RWPE2 (cell line): Measurements from ENCODE around the gene PTPRN2.

Source experiments
- ATAC-seq: fragments of 200-7000 bp; cut with Tn5 transposase; 3 replicates; pipeline ENCODE4 v1.9.1; 2021; ENCODE audit warnings: low read depth
- DNase-seq: peaks from one replicate; pipeline ENCODE4 v3.0.0-alpha.2; 2020; ENCODE audit warnings: low spot score
- H3K27ac ChIP-seq: fragments of 450-650 bp; 2 replicates; pipeline ENCODE4 v1.5.1; 2017; ENCODE audit warnings: mild to moderate bottlenecking; ENCODE audit not compliant: poor library complexity, severe bottlenecking
- H3K27me3 ChIP-seq: fragments of 250-450 bp; sonication (Bioruptor Pico); 2 replicates; pipeline ENCODE4 v1.5.1; 2021; ENCODE audit warnings: mild to moderate bottlenecking, moderate library complexity; ENCODE audit not compliant: insufficient read depth, poor library complexity, severe bottlenecking
- H3K36me3 ChIP-seq: fragments of 250-450 bp; sonication (Bioruptor Pico); 2 replicates; pipeline ENCODE4 v1.5.1; 2020; ENCODE audit warnings: low read depth, mild to moderate bottlenecking, moderate library complexity
- H3K4me1 ChIP-seq: fragments of 250-450 bp; sonication (Bioruptor Pico); 2 replicates; pipeline ENCODE4 v1.5.1; 2021; ENCODE audit warnings: mild to moderate bottlenecking, moderate library complexity; ENCODE audit not compliant: insufficient read depth, poor library complexity, severe bottlenecking
- H3K4me3 ChIP-seq: fragments of 250-450 bp; sonication (Bioruptor Pico); 2 replicates; pipeline ENCODE4 v1.5.1; 2021; ENCODE audit warnings: mild to moderate bottlenecking, moderate library complexity; ENCODE audit not compliant: severe bottlenecking
- H3K9me3 ChIP-seq: fragments of 250-450 bp; sonication (Bioruptor Pico); 2 replicates; pipeline ENCODE4 v1.5.1; 2021; ENCODE audit warnings: mild to moderate bottlenecking, moderate library complexity; ENCODE audit not compliant: severe bottlenecking
- CTCF ChIP-seq: fragments of 450-650 bp; IDR thresholded peaks from one replicate; pipeline ENCODE4 v1.5.1; 2017; ENCODE audit warnings: mild to moderate bottlenecking, moderate library complexity; ENCODE audit not compliant: poor library complexity, severe bottlenecking

Gene PTPRN2

GRCh38 chr7:157682946-157683746 is 904.5 kb downstream of the PTPRN2 start:
- Histone ChIP-seq H3K27ac (no peak overlapping the region), H3K36me3 (no peaks in the 10 kb centered on the region), H3K4me1 (no peaks in the 10 kb centered on the region), H3K27me3 (peaks cover 89% of the 10 kb centered on the region), H3K4me3 (no peak overlapping the region), H3K9me3 (no peaks in the 10 kb centered on the region)
- no peak for TF ChIP-seq CTCF
- DNase-seq (no peak), ATAC-seq (no peak)

GRCh38 chr7:157682064-157682945 is 905.3 kb downstream of the PTPRN2 start:
- no peak for ATAC-seq
- H3K27ac ChIP-seq = no peak overlapping the region

GRCh38 chr7:157679607-157680006 is 908.0 kb downstream of the PTPRN2 start:
- peaks cover 69% of the 10 kb centered on the region for H3K27me3 ChIP-seq
- no peaks in the 10 kb centered on the region for H3K4me1 ChIP-seq
- H3K4me3 ChIP-seq = no peak overlapping the region
- H3K27ac ChIP-seq = no peak overlapping the region
- no peaks in the 10 kb centered on the region for H3K36me3 ChIP-seq
- no peaks in the 10 kb centered on the region for H3K9me3 ChIP-seq
- ATAC-seq = no peak
- no peak for TF ChIP-seq CTCF
- DNase-seq = no peak

More at GRCh38 chr7:157682064-157682945, 905.3 kb downstream of the PTPRN2 start:
- H3K9me3 ChIP-seq = no peaks in the 10 kb centered on the region
- DNase-seq = no peak
- peaks cover 89% of the 10 kb centered on the region for H3K27me3 ChIP-seq
- no peaks in the 10 kb centered on the region for H3K4me1 ChIP-seq
- TF ChIP-seq CTCF = no peak
- H3K36me3 ChIP-seq = no peaks in the 10 kb centered on the region
- H3K4me3 ChIP-seq = no peak overlapping the region

GRCh38 chr7:157678501-157678900 is 909.1 kb downstream of the PTPRN2 start:
- Histone ChIP-seq H3K27ac (no peak overlapping the region), H3K27me3 (peaks cover 62% of the 10 kb centered on the region), H3K36me3 (no peaks in the 10 kb centered on the region), H3K4me3 (no peak overlapping the region), H3K9me3 (no peaks in the 10 kb centered on the region), H3K4me1 (no peaks in the 10 kb centered on the region)
- DNase-seq = no peak
- no peak for ATAC-seq
- TF ChIP-seq CTCF = no peak
